Activated CD8-positive, alpha-beta T cell treated with anti-CD3 and anti-CD28 coated beads for 36 hours (primary cell): ENCODE measurements around the gene STARD8. TPM values are rescaled to one million over a fixed set of nuclear protein-coding genes. Genes with fewer than 3 reads are reported as not detected.

ENCODE experiments used
- ATAC-seq: fragments of 200-7000 bp; cut with Tn5 transposase; one replicate; pipeline ENCODE4 v1.10.0; 2021; ENCODE audit warnings: mild to moderate bottlenecking, moderate library complexity
- CTCF ChIA-PET: fragments of 350-600 bp; sonication (Branson Sonifier 250); formaldehyde crosslinking; loops from one replicate; lab custom pipeline; 2021; ENCODE audit warnings: antibody characterized with exemption; lab: Charles Lee
- POLR2A ChIA-PET: fragments of 350-600 bp; sonication (Branson Sonifier 250); formaldehyde crosslinking; loops from one replicate; lab custom pipeline; 2021; ENCODE audit warnings: antibody characterized with exemption; lab: Charles Lee
- DNase-seq: peaks from one replicate; pipeline ENCODE4 v3.0.0-alpha.2; 2020
- H3K27ac Mint-ChIP-seq: one replicate; pipeline ENCODE4 v1.8.0; 2021; ENCODE audit warnings: mild to moderate bottlenecking, mixed read lengths
- H3K27me3 Mint-ChIP-seq: one replicate; pipeline ENCODE4 v1.8.0; 2021; ENCODE audit warnings: mixed read lengths
- H3K36me3 Mint-ChIP-seq: one replicate; pipeline ENCODE4 v1.8.0; 2021; ENCODE audit warnings: low read depth, mixed read lengths
- H3K4me1 Mint-ChIP-seq: one replicate; pipeline ENCODE4 v1.8.0; 2021; ENCODE audit warnings: low read depth, mixed read lengths
- H3K4me3 Mint-ChIP-seq: one replicate; pipeline ENCODE4 v1.8.0; 2021; ENCODE audit warnings: mild to moderate bottlenecking, moderate library complexity, mixed read lengths
- H3K9me3 Mint-ChIP-seq: one replicate; pipeline ENCODE4 v1.8.0; 2021; ENCODE audit warnings: mixed read lengths
- CTCF ChIP-seq: fragments of 200-600 bp; IDR thresholded peaks from one replicate; pipeline ENCODE4 v1.8.0; 2022; ENCODE audit warnings: antibody characterized with exemption, mild to moderate bottlenecking
- intact Hi-C: fragments of 100-400 bp; cut with micrococcal nuclease; formaldehyde crosslinking; loops from one replicate; pipeline ENCODE4 v1.10.0; 2022
- total RNA-seq, 2 experiments: library from RNA; stranded (reverse); gene quantifications; one replicate each; pipeline ENCODE4 v1.2.3, GENCODE V29; 2021

Gene STARD8
- total RNA-seq, 2 experiments from 2014 or later = 0.36 to 0.38 TPM

GRCh38 chrX:68675571-68675970, 28.1 kb downstream of the STARD8 start:
- ChIA-PET POLR2A (no interaction called here), CTCF (no interaction called here)
- ATAC-seq (no peak), DNase-seq (no peak)
- Mint-ChIP-seq H3K27ac (no peak overlapping the region), H3K27me3 (no peaks in the 10 kb centered on the region), H3K9me3 (no peaks in the 10 kb centered on the region), H3K4me1 (no peaks in the 10 kb centered on the region), H3K36me3 (no peaks in the 10 kb centered on the region), H3K4me3 (no peak overlapping the region)
- intact Hi-C loops = no loop called here
- TF ChIP-seq CTCF = no peak

- no peaks in the 10 kb centered on the region for H3K36me3 Mint-ChIP-seq
- CTCF ChIA-PET = no interaction called here
- H3K9me3 Mint-ChIP-seq = no peaks in the 10 kb centered on the region
- no peak overlapping the region for H3K4me3 Mint-ChIP-seq
- no peak for DNase-seq
- POLR2A ChIA-PET = no interaction called here
- no peak for TF ChIP-seq CTCF
- no peaks in the 10 kb centered on the region for H3K27me3 Mint-ChIP-seq
- ATAC-seq = no peak
- H3K27ac Mint-ChIP-seq = no peak overlapping the region
- intact Hi-C loops = no loop called here
- no peaks in the 10 kb centered on the region for H3K4me1 Mint-ChIP-seq
Measured at GRCh38 chrX:68676335-68676734, 28.9 kb downstream of the STARD8 start.

GRCh38 chrX:68677998-68678397, 30.5 kb downstream of the STARD8 start:
- POLR2A ChIA-PET = no interaction called here
- ATAC-seq (no peak), DNase-seq (no peak)
- TF ChIP-seq CTCF = no peak
- H3K9me3 Mint-ChIP-seq = no peaks in the 10 kb centered on the region
- CTCF ChIA-PET = no interaction called here
- H3K4me1 Mint-ChIP-seq = no peaks in the 10 kb centered on the region
- H3K4me3 Mint-ChIP-seq = no peak overlapping the region
- peaks cover 1% of the 10 kb centered on the region for H3K27me3 Mint-ChIP-seq
- intact Hi-C loops = no loop called here
- H3K36me3 Mint-ChIP-seq = no peaks in the 10 kb centered on the region
- H3K27ac Mint-ChIP-seq = no peak overlapping the region

GRCh38 chrX:68681443-68681941, 34.0 kb downstream of the STARD8 start:
- ATAC-seq (peak; percentile 26), DNase-seq (peak; percentile 4)
- Mint-ChIP-seq H3K27me3 (peaks cover 7% of the 10 kb centered on the region), H3K27ac (no peak overlapping the region), H3K4me1 (peaks cover 17% of the 10 kb centered on the region), H3K9me3 (no peaks in the 10 kb centered on the region), H3K4me3 (no peak overlapping the region), H3K36me3 (no peaks in the 10 kb centered on the region)
- POLR2A ChIA-PET = no interaction called here
- CTCF ChIA-PET = no interaction called here
- TF ChIP-seq CTCF = no peak
- intact Hi-C loops = no loop called here

GRCh38 chrX:68682790-68683189, 35.3 kb downstream of the STARD8 start:
- Mint-ChIP-seq H3K4me1 (peaks cover 20% of the 10 kb centered on the region), H3K27me3 (peaks cover 9% of the 10 kb centered on the region), H3K9me3 (no peaks in the 10 kb centered on the region), H3K36me3 (no peaks in the 10 kb centered on the region), H3K27ac (no peak overlapping the region), H3K4me3 (no peak overlapping the region)
- intact Hi-C loops = no loop called here
- CTCF ChIA-PET = interaction anchor here (1.8 kb wide), 1 partner anchor 50 kb away, joined by 4 read pairs; no protein-coding TSS in a partner anchor
- ATAC-seq (no peak), DNase-seq (no peak)
- POLR2A ChIA-PET = no interaction called here
- TF ChIP-seq CTCF = no peak
